Measurements from ENCODE around the gene DCP2. TPM values are rescaled to one million over a fixed set of nuclear protein-coding genes. Genes with fewer than 3 reads are reported as not detected.
A peak's percentile ranks its signal among the peaks of the same experiment; 100 is the strongest.

The DCP2 gene
- total RNA-seq, 2 experiments from 2014 or later = 129 TPM

GRCh38 chr5:112995764-112996618 lies 19.4 kb downstream of the DCP2 start:
- Mint-ChIP-seq H3K4me3 (no peak overlapping the region), H3K36me3 (ENCODE audit: low read depth) (peaks cover 21% of the 10 kb centered on the region), H3K27ac (no peak overlapping the region), H3K9me3 (no peaks in the 10 kb centered on the region), H3K27me3 (ENCODE audit: low read depth) (no peaks in the 10 kb centered on the region), H3K4me1 (ENCODE audit: low read depth) (peaks cover 14% of the 10 kb centered on the region)
- DNase-seq = peak; percentile 85
- intact Hi-C loops (cut with micrococcal nuclease) = loop anchor here (1.0 to 2.0 kb wide), 5 partner anchors 26 to 610 kb away; no protein-coding TSS in a partner anchor
- CTCF ChIA-PET = interaction anchor here (0.6 to 3.1 kb wide), 44 partner anchors 10 to 1451 kb away, joined by 3 to 48 read pairs (median 4); partner anchors contain the start of gene REEP5

DNA sequence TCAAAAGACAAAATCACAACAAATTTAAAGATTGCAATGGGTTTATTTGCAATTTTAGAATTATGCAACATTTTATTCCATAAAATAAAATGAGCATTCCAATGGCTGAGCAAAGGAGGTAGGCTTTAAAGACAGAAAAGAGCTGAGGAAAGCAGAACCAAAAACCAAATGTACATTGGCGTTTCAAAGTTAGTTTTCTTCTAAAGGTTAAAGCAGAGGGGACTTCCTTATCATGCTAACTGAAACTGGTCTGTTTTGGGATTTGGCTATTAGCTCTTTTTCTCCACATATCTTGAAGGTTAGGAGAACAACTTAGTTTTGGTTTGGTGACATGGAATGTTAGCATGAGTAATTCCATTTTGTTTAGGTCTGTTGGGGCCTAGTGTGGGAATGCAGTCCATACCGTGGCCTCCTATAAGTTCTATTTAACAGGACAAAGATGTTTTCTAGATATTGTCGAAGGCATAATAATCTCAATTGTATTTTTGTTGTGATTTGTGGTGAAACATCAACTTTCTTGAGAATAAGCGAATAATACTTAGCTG lies 20.3 kb downstream of the DCP2 start:
- intact Hi-C loops (cut with micrococcal nuclease) = loop anchor here (1.0 to 2.0 kb wide), 5 partner anchors 25 to 609 kb away; no protein-coding TSS in a partner anchor
- Mint-ChIP-seq H3K27ac (no peak overlapping the region), H3K4me1 (ENCODE audit: low read depth) (peaks cover 11% of the 10 kb centered on the region), H3K4me3 (no peak overlapping the region), H3K9me3 (no peaks in the 10 kb centered on the region), H3K36me3 (ENCODE audit: low read depth) (peaks cover 25% of the 10 kb centered on the region), H3K27me3 (ENCODE audit: low read depth) (no peaks in the 10 kb centered on the region)
- no peak for DNase-seq
- CTCF ChIA-PET = interaction anchor here (0.8 to 3.1 kb wide), 36 partner anchors 10 to 606 kb away, joined by 3 to 48 read pairs (median 4); partner anchors contain the start of gene REEP5

DNA sequence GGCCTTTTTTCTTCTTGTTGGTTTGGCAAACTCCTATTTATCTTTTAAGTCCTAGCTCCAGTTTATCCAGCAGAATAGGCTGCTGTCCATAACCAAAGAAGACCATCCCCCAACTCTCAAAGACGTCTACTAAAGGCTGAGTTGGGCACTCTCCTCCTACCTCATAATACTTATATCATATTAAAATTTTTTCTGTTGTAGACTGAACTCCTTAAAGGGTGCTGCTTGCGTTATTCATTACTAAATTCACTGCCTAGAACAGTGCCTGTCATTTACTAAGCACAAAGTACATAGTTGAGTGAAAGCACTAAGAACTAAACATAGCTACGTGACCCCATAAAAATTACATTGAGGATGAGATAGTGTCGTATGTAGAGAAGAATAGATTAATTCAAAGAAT lies 21.7 kb downstream of the DCP2 start:
- DNase-seq = no peak
- H3K4me3 Mint-ChIP-seq = no peak overlapping the region
- H3K27me3 Mint-ChIP-seq (ENCODE audit: low read depth) = no peaks in the 10 kb centered on the region
- intact Hi-C loops (cut with micrococcal nuclease) = no loop called here
- peaks cover 29% of the 10 kb centered on the region for H3K36me3 Mint-ChIP-seq (ENCODE audit: low read depth)
- no peaks in the 10 kb centered on the region for H3K9me3 Mint-ChIP-seq
- CTCF ChIA-PET = interaction anchor here (0.7 kb wide), 2 partner anchors 333 to 340 kb away, joined by 3 read pairs; no protein-coding TSS in a partner anchor
- H3K27ac Mint-ChIP-seq = no peak overlapping the region
- H3K4me1 Mint-ChIP-seq (ENCODE audit: low read depth) = peaks cover 9% of the 10 kb centered on the region

- Mint-ChIP-seq H3K27me3 (ENCODE audit: low read depth) (no peaks in the 10 kb centered on the region), H3K9me3 (no peaks in the 10 kb centered on the region), H3K36me3 (ENCODE audit: low read depth) (peaks cover 35% of the 10 kb centered on the region), H3K4me1 (ENCODE audit: low read depth) (peaks cover 12% of the 10 kb centered on the region), H3K4me3 (no peak overlapping the region), H3K27ac (no peak overlapping the region)
- DNase-seq = no peak
- intact Hi-C loops (cut with micrococcal nuclease) = no loop called here
- CTCF ChIA-PET = no interaction called here
These were observed 23.9 kb downstream of the DCP2 start for GRCh38 chr5:113000466-113000865.

- CTCF ChIA-PET = interaction anchor here (1.2 kb wide), 1 partner anchor 10 kb away, joined by 8 read pairs; no protein-coding TSS in a partner anchor
- Mint-ChIP-seq H3K9me3 (no peaks in the 10 kb centered on the region), H3K27me3 (ENCODE audit: low read depth) (no peaks in the 10 kb centered on the region), H3K27ac (no peak overlapping the region), H3K4me1 (ENCODE audit: low read depth) (peaks cover 3% of the 10 kb centered on the region), H3K36me3 (ENCODE audit: low read depth) (peaks cover 32% of the 10 kb centered on the region), H3K4me3 (no peak overlapping the region)
- intact Hi-C loops (cut with micrococcal nuclease) = no loop called here
- no peak for DNase-seq
These were observed 25.8 kb downstream of the DCP2 start for GRCh38 chr5:113002423-113002822.

- CTCF ChIA-PET = interaction anchor here (1.2 kb wide), 1 partner anchor 8 kb away, joined by 8 read pairs; no protein-coding TSS in a partner anchor
- Mint-ChIP-seq H3K27me3 (ENCODE audit: low read depth) (no peaks in the 10 kb centered on the region), H3K27ac (no peak overlapping the region), H3K9me3 (no peaks in the 10 kb centered on the region), H3K36me3 (ENCODE audit: low read depth) (peaks cover 35% of the 10 kb centered on the region), H3K4me3 (no peak overlapping the region), H3K4me1 (ENCODE audit: low read depth) (peaks cover 3% of the 10 kb centered on the region)
- DNase-seq = no peak
- intact Hi-C loops (cut with micrococcal nuclease) = no loop called here
These were observed 27.2 kb downstream of the DCP2 start for GRCh38 chr5:113003763-113004162.

- DNase-seq = no peak
- Mint-ChIP-seq H3K27me3 (ENCODE audit: low read depth) (no peaks in the 10 kb centered on the region), H3K9me3 (no peaks in the 10 kb centered on the region), H3K36me3 (ENCODE audit: low read depth) (peaks cover 36% of the 10 kb centered on the region), H3K27ac (no peak overlapping the region), H3K4me1 (ENCODE audit: low read depth) (peaks cover 3% of the 10 kb centered on the region), H3K4me3 (no peak overlapping the region)
- CTCF ChIA-PET = interaction anchor here (3.6 kb wide), 1 partner anchor 10 kb away, joined by 18 read pairs; no protein-coding TSS in a partner anchor
- intact Hi-C loops (cut with micrococcal nuclease) = no loop called here
These were observed 28.9 kb downstream of the DCP2 start for GRCh38 chr5:113005454-113005853.

DNA sequence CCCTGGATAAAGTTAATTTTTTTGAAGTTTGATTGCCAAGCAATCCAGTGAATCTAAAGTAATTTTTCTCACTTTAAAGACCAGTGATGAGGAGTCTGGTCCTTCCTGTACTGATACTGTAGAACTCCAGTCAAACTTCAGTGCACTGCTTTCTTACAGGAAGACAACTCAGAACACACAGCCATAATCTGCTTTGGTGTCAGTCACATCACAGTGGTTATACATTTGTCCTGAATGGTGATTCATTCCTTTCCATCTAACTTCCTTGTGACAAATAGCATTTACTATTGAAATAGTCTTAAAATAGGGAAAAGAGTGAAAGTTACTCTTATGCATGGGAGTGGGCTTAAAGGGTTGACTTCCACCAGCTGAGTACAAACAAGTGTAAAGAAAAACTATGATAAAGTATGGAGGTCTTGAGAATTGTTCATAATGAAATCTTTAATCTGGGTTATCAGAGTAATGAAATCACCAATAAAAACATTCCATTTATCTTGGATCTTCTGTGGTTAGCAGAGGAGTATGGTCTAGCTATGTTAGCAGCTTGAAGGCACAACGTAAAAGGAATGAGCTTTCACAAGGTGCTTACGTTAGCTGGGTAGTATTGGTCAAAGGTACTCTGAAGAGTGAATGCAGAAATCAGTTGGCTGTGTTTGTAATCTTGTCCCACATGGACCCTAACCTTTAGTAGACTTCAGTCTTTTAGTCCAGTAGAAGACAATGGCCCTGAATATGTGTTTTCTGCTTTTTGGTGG lies 41.5 kb downstream of the DCP2 start:
- CTCF ChIA-PET = interaction anchor here (0.7 to 1.3 kb wide), 2 partner anchors 22 to 56 kb away, joined by 3 to 5 read pairs; no protein-coding TSS in a partner anchor
- H3K4me1 Mint-ChIP-seq (ENCODE audit: low read depth) = peaks cover 57% of the 10 kb centered on the region
- intact Hi-C loops (cut with micrococcal nuclease) = no loop called here
- no peak overlapping the region for H3K4me3 Mint-ChIP-seq
- H3K27ac Mint-ChIP-seq = no peak overlapping the region
- H3K9me3 Mint-ChIP-seq = no peaks in the 10 kb centered on the region
- no peaks in the 10 kb centered on the region for H3K27me3 Mint-ChIP-seq (ENCODE audit: low read depth)
- peaks cover 38% of the 10 kb centered on the region for H3K36me3 Mint-ChIP-seq (ENCODE audit: low read depth)
- no peak for DNase-seq

DNA sequence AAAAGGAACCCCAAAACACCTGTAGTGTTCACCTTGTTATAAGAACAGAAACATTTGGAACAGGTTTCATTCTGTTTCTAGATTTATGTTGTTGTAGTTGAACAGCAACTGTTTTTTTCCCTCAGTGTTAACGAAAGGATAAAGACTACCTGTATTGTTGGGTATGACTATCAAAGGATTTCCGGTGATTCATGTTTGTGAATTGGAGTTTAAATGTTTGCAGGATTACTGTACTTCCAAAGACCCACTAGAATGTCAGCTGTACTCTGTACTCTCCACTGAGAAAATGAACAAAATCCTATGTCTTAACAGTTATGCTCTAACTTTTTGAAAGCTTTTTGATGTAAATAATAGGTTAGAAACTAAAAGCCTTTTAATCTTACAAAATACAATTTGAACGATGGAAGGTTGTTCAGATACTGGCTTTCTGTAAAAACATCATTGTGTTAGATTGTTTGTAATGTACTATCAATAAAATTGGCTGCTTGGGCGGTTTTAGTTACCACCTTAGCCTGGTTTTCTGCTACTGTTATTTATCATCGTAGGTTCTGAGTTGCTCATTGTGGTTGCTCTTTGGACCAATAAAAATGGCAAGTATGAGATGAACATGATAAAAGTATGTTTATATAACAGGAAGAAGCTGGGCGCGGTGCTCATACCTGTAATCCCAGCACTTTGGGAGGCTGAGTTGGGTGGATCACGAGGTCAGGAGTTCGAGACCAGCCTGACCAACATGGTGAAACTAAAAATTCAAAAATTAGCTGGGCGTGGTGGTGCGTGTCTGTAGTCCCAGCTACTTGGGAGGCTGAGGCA lies 44.1 kb downstream of the DCP2 start:
- peaks cover 31% of the 10 kb centered on the region for H3K36me3 Mint-ChIP-seq (ENCODE audit: low read depth)
- intact Hi-C loops (cut with micrococcal nuclease) = loop anchor here (1.0 to 5.0 kb wide), 3 partner anchors 44 to 492 kb away; partner anchors contain the start of genes DCP2 and YTHDC2
- no peaks in the 10 kb centered on the region for H3K27me3 Mint-ChIP-seq (ENCODE audit: low read depth)
- no peaks in the 10 kb centered on the region for H3K9me3 Mint-ChIP-seq
- H3K4me1 Mint-ChIP-seq (ENCODE audit: low read depth) = peaks cover 57% of the 10 kb centered on the region
- CTCF ChIA-PET = interaction anchor here (1.9 kb wide), 1 partner anchor 24 kb away, joined by 7 read pairs; no protein-coding TSS in a partner anchor
- H3K27ac Mint-ChIP-seq = peak overlapping the region; percentile 24
- H3K4me3 Mint-ChIP-seq = no peak overlapping the region
- DNase-seq = peak; percentile 27

DNA sequence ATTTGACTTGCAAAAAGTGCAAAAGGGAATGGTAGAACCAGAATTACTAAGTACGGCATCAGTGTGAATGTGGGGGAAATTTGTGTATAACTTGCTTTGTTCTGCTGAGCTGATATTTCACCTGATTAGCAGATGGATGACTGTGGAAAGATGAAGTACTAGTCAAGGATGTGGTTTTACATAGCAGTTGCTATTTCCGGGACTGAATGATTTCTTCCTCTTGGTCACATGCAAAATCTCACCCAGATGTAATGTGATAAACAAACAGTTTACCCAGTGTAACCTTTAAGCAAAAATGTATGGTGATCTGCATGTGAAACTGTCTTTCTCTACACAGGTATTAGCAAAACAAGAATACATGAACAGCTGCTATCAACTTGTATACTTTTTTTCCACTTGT lies 46.1 kb downstream of the DCP2 start:
- peaks cover 49% of the 10 kb centered on the region for H3K4me1 Mint-ChIP-seq (ENCODE audit: low read depth)
- intact Hi-C loops (cut with micrococcal nuclease) = loop anchor here (1.0 to 5.0 kb wide), 3 partner anchors 26 to 502 kb away; partner anchors contain the start of gene YTHDC2
- CTCF ChIA-PET = interaction anchor here (0.7 to 1.9 kb wide), 4 partner anchors 26 to 101 kb away, joined by 3 to 7 read pairs (median 4); no protein-coding TSS in a partner anchor

DNA sequence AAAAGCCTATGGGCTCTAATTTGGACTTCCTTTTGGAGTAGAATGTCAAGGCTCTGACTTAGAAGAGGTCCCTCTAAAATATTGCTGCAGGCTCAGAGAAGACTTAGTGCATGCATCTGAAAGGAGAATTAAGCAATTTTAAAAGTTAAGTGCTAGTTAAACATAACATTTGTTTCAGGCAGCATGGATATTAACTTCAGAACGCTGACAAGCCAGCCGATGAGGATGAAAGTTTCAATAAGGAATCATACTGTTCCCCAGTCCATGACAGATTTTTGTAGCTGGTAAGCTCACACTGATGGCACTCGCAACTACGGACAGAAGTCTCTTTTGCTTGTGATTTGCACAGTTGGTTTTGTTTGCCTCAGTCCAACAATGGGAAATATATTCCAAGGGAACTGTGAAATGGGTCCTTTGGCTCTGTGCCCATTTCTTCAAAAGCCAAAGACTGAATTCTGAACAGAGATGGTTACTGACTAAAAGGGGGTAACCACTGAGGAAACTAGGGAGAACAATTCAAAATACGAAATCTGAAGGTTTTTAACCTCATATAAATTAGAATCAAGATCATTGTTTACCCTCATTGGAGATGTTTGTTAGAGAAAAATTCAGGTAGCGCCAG lies 47.6 kb downstream of the DCP2 start:
- Mint-ChIP-seq H3K36me3 (ENCODE audit: low read depth) (peaks cover 32% of the 10 kb centered on the region), H3K4me3 (no peak overlapping the region), H3K27ac (no peak overlapping the region), H3K4me1 (ENCODE audit: low read depth) (peaks cover 35% of the 10 kb centered on the region), H3K9me3 (no peaks in the 10 kb centered on the region), H3K27me3 (ENCODE audit: low read depth) (no peaks in the 10 kb centered on the region)
- intact Hi-C loops (cut with micrococcal nuclease) = loop anchor here (5.0 kb wide), 1 partner anchor 488 kb away; the partner anchor contains the start of gene YTHDC2
- CTCF ChIA-PET = interaction anchor here (1.0 to 1.7 kb wide), 3 partner anchors 28 to 582 kb away, joined by 3 to 6 read pairs (median 5); no protein-coding TSS in a partner anchor
- DNase-seq = no peak

More for the DNA sequence above, 46.1 kb downstream of the DCP2 start:
- Mint-ChIP-seq H3K9me3 (no peaks in the 10 kb centered on the region), H3K27me3 (ENCODE audit: low read depth) (no peaks in the 10 kb centered on the region), H3K27ac (peak overlapping the region; percentile 60), H3K36me3 (ENCODE audit: low read depth) (peaks cover 39% of the 10 kb centered on the region), H3K4me3 (no peak overlapping the region)
- no peak for DNase-seq

All from activated naive CD4-positive, alpha-beta T cell treated with anti-CD3 and anti-CD28 coated beads for 36 hours (primary cell).